NCI-H345 treated with DMSO at 0.1 percent for 48 hours (cell line): ENCODE results near the gene ADAMTS12.

Experiments
- DNase-seq: peaks from one replicate; lab custom pipeline; 2025; ENCODE audit not compliant: unreplicated experiment; lab: John Stamatoyannopoulos, UW

Gene ADAMTS12

GRCh38 chr5:33611877-33612276, 279.9 kb downstream of the ADAMTS12 start:
- DNase-seq, result no peak

- DNase-seq, result peak; percentile 96
Observed at GRCh38 chr5:33608344-33609041, 283.3 kb downstream of the ADAMTS12 start.

GRCh38 chr5:33604503-33604902, 287.3 kb downstream of the ADAMTS12 start:
- DNase-seq, result no peak

GRCh38 chr5:33601881-33602280, 289.9 kb downstream of the ADAMTS12 start:
- DNase-seq, result no peak

GRCh38 chr5:33595303-33595702, 296.5 kb downstream of the ADAMTS12 start:
- DNase-seq, result no peak

- no peak for DNase-seq
Observed at GRCh38 chr5:33594006-33594405, 297.8 kb downstream of the ADAMTS12 start.

GRCh38 chr5:33592245-33592644, 299.5 kb downstream of the ADAMTS12 start:
- no peak for DNase-seq

GRCh38 chr5:33588654-33589372, 303.0 kb downstream of the ADAMTS12 start:
- DNase-seq, result no peak

- DNase-seq, result no peak
Observed at GRCh38 chr5:33583332-33583731, 308.5 kb downstream of the ADAMTS12 start.

GRCh38 chr5:33582417-33582816, 309.4 kb downstream of the ADAMTS12 start:
- no peak for DNase-seq

GRCh38 chr5:33579789-33580188, 312.0 kb downstream of the ADAMTS12 start:
- no peak for DNase-seq

- DNase-seq, result no peak
Observed at GRCh38 chr5:33579152-33579551, 312.6 kb downstream of the ADAMTS12 start.

- DNase-seq, result no peak
Observed at GRCh38 chr5:33576726-33577590, 314.8 kb downstream of the ADAMTS12 start.

- DNase-seq, result no peak
Observed at GRCh38 chr5:33565324-33565723, 326.5 kb downstream of the ADAMTS12 start.

GRCh38 chr5:33563983-33564908, 327.5 kb downstream of the ADAMTS12 start:
- DNase-seq, result no peak

GRCh38 chr5:33563530-33563929, 328.3 kb downstream of the ADAMTS12 start:
- no peak for DNase-seq

- DNase-seq, result no peak
Observed at GRCh38 chr5:33558489-33558888, 333.3 kb downstream of the ADAMTS12 start.

GRCh38 chr5:33557605-33558004, 334.2 kb downstream of the ADAMTS12 start:
- no peak for DNase-seq

GRCh38 chr5:33556330-33557328, 335.2 kb downstream of the ADAMTS12 start:
- DNase-seq, result no peak
